Measurements from ENCODE around the gene ZG16. TPM values are rescaled to one million over a fixed set of nuclear protein-coding genes. Genes with fewer than 3 reads are reported as not detected.
"Not testable (repeated sequence)": the region's sequence is repeated elsewhere in the genome, so short reads cannot be mapped to it uniquely, and the experiment has no call there.

The ZG16 gene
- total RNA-seq, 2 experiments from 2014 or later = not detected

GRCh38 chr16:29767062-29767461 is 11.0 kb upstream of the ZG16 start:
- ChIA-PET CTCF (interaction anchor here (0.8 to 1.1 kb wide), 2 partner anchors 30 to 49 kb away, joined by 3 read pairs; partner anchors contain the start of gene PAGR1), POLR2A (no interaction called here)
- peaks cover 5% of the 10 kb centered on the region for H3K4me1 Mint-ChIP-seq
- intact Hi-C loops (cut with DNase I, micrococcal nuclease) = no loop called here
- H3K27me3 Mint-ChIP-seq = no peaks in the 10 kb centered on the region
- DNase-seq (no peak), ATAC-seq (no peak)
- no peak overlapping the region for H3K27ac Mint-ChIP-seq
- no peaks in the 10 kb centered on the region for H3K9me3 Mint-ChIP-seq (ENCODE audit: low read depth)
- no peak overlapping the region for H3K4me3 Mint-ChIP-seq
- no peaks in the 10 kb centered on the region for H3K36me3 Mint-ChIP-seq (ENCODE audit: low read depth)

- POLR2A ChIA-PET = no interaction called here
- H3K9me3 Mint-ChIP-seq (ENCODE audit: low read depth) = no peaks in the 10 kb centered on the region
- DNase-seq = no peak
These were observed 8.5 kb upstream of the ZG16 start for GRCh38 chr16:29769507-29769906.

GRCh38 chr16:29770250-29770929 is 7.7 kb upstream of the ZG16 start:
- intact Hi-C loops (cut with DNase I, micrococcal nuclease) = no loop called here
- Mint-ChIP-seq H3K27me3 (no peaks in the 10 kb centered on the region), H3K4me3 (no peak overlapping the region), H3K9me3 (ENCODE audit: low read depth) (no peaks in the 10 kb centered on the region), H3K4me1 (peaks cover 8% of the 10 kb centered on the region), H3K27ac (no peak overlapping the region), H3K36me3 (ENCODE audit: low read depth) (no peaks in the 10 kb centered on the region)
- CTCF ChIA-PET = interaction anchor here (0.6 to 1.2 kb wide), 2 partner anchors 47 to 1278 kb away, joined by 3 read pairs; partner anchors contain the start of gene CLN3
- POLR2A ChIA-PET = no interaction called here
- no peak for ATAC-seq
- DNase-seq = no peak

More at GRCh38 chr16:29769507-29769906, 8.5 kb upstream of the ZG16 start:
- Mint-ChIP-seq H3K27me3 (no peaks in the 10 kb centered on the region), H3K27ac (no peak overlapping the region), H3K4me1 (peaks cover 7% of the 10 kb centered on the region), H3K36me3 (ENCODE audit: low read depth) (no peaks in the 10 kb centered on the region), H3K4me3 (no peak overlapping the region)
- CTCF ChIA-PET = interaction anchor here (0.7 to 2.0 kb wide), 5 partner anchors 15 to 156 kb away, joined by 3 to 7 read pairs (median 4); no protein-coding TSS in a partner anchor
- ATAC-seq = no peak
- intact Hi-C loops (cut with DNase I, micrococcal nuclease) = no loop called here

- H3K4me1 Mint-ChIP-seq = peaks cover 14% of the 10 kb centered on the region
- H3K9me3 Mint-ChIP-seq (ENCODE audit: low read depth); H3K4me3 Mint-ChIP-seq; DNase-seq; intact Hi-C loops (cut with DNase I, micrococcal nuclease); ATAC-seq; H3K27ac Mint-ChIP-seq; H3K36me3 Mint-ChIP-seq (ENCODE audit: low read depth); H3K27me3 Mint-ChIP-seq: not testable (repeated sequence)
- CTCF ChIA-PET = interaction anchor here (4.5 kb wide), 1 partner anchor 13 kb away, joined by 21 read pairs; no protein-coding TSS in a partner anchor
- POLR2A ChIA-PET = interaction anchor here (0.6 kb wide), 1 partner anchor 599 kb away, joined by 5 read pairs; no protein-coding TSS in a partner anchor
These were observed 5.7 kb upstream of the ZG16 start for GRCh38 chr16:29772330-29772729.

GRCh38 chr16:29774730-29775129 is 3.3 kb upstream of the ZG16 start:
- Mint-ChIP-seq H3K4me1 (peaks cover 14% of the 10 kb centered on the region), H3K27ac (no peak overlapping the region), H3K27me3 (no peaks in the 10 kb centered on the region), H3K9me3 (ENCODE audit: low read depth) (no peaks in the 10 kb centered on the region), H3K4me3 (no peak overlapping the region), H3K36me3 (ENCODE audit: low read depth) (no peaks in the 10 kb centered on the region)
- ChIA-PET POLR2A (no interaction called here), CTCF (interaction anchor here (4.5 kb wide), 1 partner anchor 10 kb away, joined by 21 read pairs; no protein-coding TSS in a partner anchor)
- intact Hi-C loops (cut with DNase I, micrococcal nuclease) = no loop called here
- ATAC-seq (no peak), DNase-seq (no peak)

GRCh38 chr16:29775742-29776408 is 2.2 kb upstream of the ZG16 start:
- Mint-ChIP-seq H3K27ac (no peak overlapping the region), H3K4me3 (no peak overlapping the region), H3K4me1 (peaks cover 13% of the 10 kb centered on the region), H3K27me3 (no peaks in the 10 kb centered on the region), H3K36me3 (ENCODE audit: low read depth) (no peaks in the 10 kb centered on the region), H3K9me3 (ENCODE audit: low read depth) (no peaks in the 10 kb centered on the region)
- ATAC-seq (no peak), DNase-seq (no peak)
- ChIA-PET CTCF (interaction anchor here (4.5 kb wide), 1 partner anchor 9 kb away, joined by 21 read pairs; no protein-coding TSS in a partner anchor), POLR2A (no interaction called here)
- intact Hi-C loops (cut with DNase I, micrococcal nuclease) = no loop called here

GRCh38 chr16:29779474-29779873 is 1.4 kb downstream of the ZG16 start:
- Mint-ChIP-seq H3K9me3 (ENCODE audit: low read depth) (no peaks in the 10 kb centered on the region), H3K36me3 (ENCODE audit: low read depth) (no peaks in the 10 kb centered on the region), H3K27me3 (no peaks in the 10 kb centered on the region), H3K4me3 (no peak overlapping the region), H3K27ac (no peak overlapping the region), H3K4me1 (peaks cover 21% of the 10 kb centered on the region)
- ATAC-seq (no peak), DNase-seq (no peak)
- intact Hi-C loops (cut with DNase I, micrococcal nuclease) = no loop called here
- ChIA-PET POLR2A (no interaction called here), CTCF (no interaction called here)

- H3K27ac Mint-ChIP-seq; intact Hi-C loops (cut with DNase I, micrococcal nuclease); POLR2A ChIA-PET; H3K9me3 Mint-ChIP-seq (ENCODE audit: low read depth); H3K27me3 Mint-ChIP-seq; DNase-seq; H3K4me3 Mint-ChIP-seq; H3K36me3 Mint-ChIP-seq (ENCODE audit: low read depth); ATAC-seq: not testable (repeated sequence)
- CTCF ChIA-PET = interaction anchor here (2.7 to 3.0 kb wide), 2 partner anchors 10 to 82 kb away, joined by 21 to 25 read pairs; no protein-coding TSS in a partner anchor
- peaks cover 27% of the 10 kb centered on the region for H3K4me1 Mint-ChIP-seq
These were observed 5.3 kb downstream of the ZG16 start for GRCh38 chr16:29783094-29783953.

- H3K27ac Mint-ChIP-seq = peak overlapping the region; percentile 3
- CTCF ChIA-PET = interaction anchor here (0.8 to 3.0 kb wide), 12 partner anchors 10 to 234 kb away, joined by 3 to 25 read pairs (median 6); partner anchors contain the start of genes C16orf54 and SPN
These were observed 6.1 kb downstream of the ZG16 start for GRCh38 chr16:29784157-29784556.

GRCh38 chr16:29784901-29785500 is 6.9 kb downstream of the ZG16 start:
- DNase-seq = peak; percentile 89
- H3K36me3 Mint-ChIP-seq (ENCODE audit: low read depth) = no peaks in the 10 kb centered on the region
- POLR2A ChIA-PET = interaction anchor here (0.5 to 1.3 kb wide), 3 partner anchors 39 to 929 kb away, joined by 3 to 5 read pairs (median 4); no protein-coding TSS in a partner anchor
- no peak overlapping the region for H3K27ac Mint-ChIP-seq
- H3K9me3 Mint-ChIP-seq (ENCODE audit: low read depth) = no peaks in the 10 kb centered on the region
- CTCF ChIA-PET = interaction anchor here (0.7 to 3.0 kb wide), 21 partner anchors 8 to 955 kb away, joined by 3 to 25 read pairs (median 4); partner anchors contain the start of genes C16orf54, MVP and SPN
- peak; percentile 79 for ATAC-seq
- H3K4me1 Mint-ChIP-seq = peaks cover 29% of the 10 kb centered on the region
- no peaks in the 10 kb centered on the region for H3K27me3 Mint-ChIP-seq
- intact Hi-C loops (cut with DNase I, micrococcal nuclease) = loop anchor here in 1 of 2 experiments (1.0 to 2.0 kb wide), 2 partner anchors 42 to 85 kb away; no protein-coding TSS in a partner anchor
- peak overlapping the region; percentile 51 for H3K4me3 Mint-ChIP-seq

More at GRCh38 chr16:29784157-29784556, 6.1 kb downstream of the ZG16 start:
- POLR2A ChIA-PET = interaction anchor here (1.3 kb wide), 1 partner anchor 84 kb away, joined by 5 read pairs; no protein-coding TSS in a partner anchor
- ATAC-seq = peak; percentile 92
- no peaks in the 10 kb centered on the region for H3K27me3 Mint-ChIP-seq
- no peaks in the 10 kb centered on the region for H3K36me3 Mint-ChIP-seq (ENCODE audit: low read depth)
- intact Hi-C loops (cut with DNase I, micrococcal nuclease) = loop anchor here in 1 of 2 experiments (2.0 kb wide), 1 partner anchor 43 kb away; no protein-coding TSS in a partner anchor
- no peaks in the 10 kb centered on the region for H3K9me3 Mint-ChIP-seq (ENCODE audit: low read depth)
- H3K4me3 Mint-ChIP-seq = no peak overlapping the region
- H3K4me1 Mint-ChIP-seq = peaks cover 27% of the 10 kb centered on the region
- DNase-seq = peak; percentile 65
